HG02852 (cell line): ENCODE measurements around the gene PGM2.
"Not testable (repeated sequence)": the region's sequence is repeated elsewhere in the genome, so short reads cannot be mapped to it uniquely, and the experiment has no call there.

ENCODE experiments used
- ATAC-seq: cut with Tn5 transposase; IDR thresholded peaks from one replicate; pipeline ENCODE4 v1.9.1; 2021; ENCODE audit warnings: mild to moderate bottlenecking, moderate library complexity; ENCODE audit not compliant: unreplicated experiment

PGM2 gene

GRCh38 chr4:37826295-37827029 lies at the start of gene PGM2:
Gene PGM2, plus strand, starts transcription at chr4:37826686. Its CDS starts 47 bp downstream, at chr4:37826733.
- peak; percentile 96 for ATAC-seq

- no peak for ATAC-seq
Observed at GRCh38 chr4:37779896-37780295, 46.6 kb upstream of the PGM2 start.

GRCh38 chr4:37780444-37781130 lies 45.9 kb upstream of the PGM2 start:
- no peak for ATAC-seq

- no peak for ATAC-seq
Observed at GRCh38 chr4:37781131-37781455, 45.4 kb upstream of the PGM2 start.

- not testable (repeated sequence) for ATAC-seq
Observed at GRCh38 chr4:37786267-37786666, 40.2 kb upstream of the PGM2 start.

- ATAC-seq = not testable (repeated sequence)
Observed at GRCh38 chr4:37787883-37788460, 38.5 kb upstream of the PGM2 start.

- ATAC-seq = no peak
Observed at GRCh38 chr4:37788819-37789218, 37.7 kb upstream of the PGM2 start.

GRCh38 chr4:37792241-37792640 lies 34.2 kb upstream of the PGM2 start:
- ATAC-seq = no peak

GRCh38 chr4:37793562-37793961 lies 32.9 kb upstream of the PGM2 start:
- no peak for ATAC-seq

GRCh38 chr4:37794056-37794455 lies 32.4 kb upstream of the PGM2 start:
- no peak for ATAC-seq

- no peak for ATAC-seq
Observed at GRCh38 chr4:37795581-37796195, 30.8 kb upstream of the PGM2 start.

- ATAC-seq = no peak
Observed at GRCh38 chr4:37797374-37797773, 29.1 kb upstream of the PGM2 start.

- no peak for ATAC-seq
Observed at GRCh38 chr4:37797923-37798322, 28.6 kb upstream of the PGM2 start.

- ATAC-seq = no peak
Observed at GRCh38 chr4:37798616-37799015, 27.9 kb upstream of the PGM2 start.

- ATAC-seq = no peak
Observed at GRCh38 chr4:37799941-37800554, 26.4 kb upstream of the PGM2 start.

GRCh38 chr4:37802068-37802666 lies 24.3 kb upstream of the PGM2 start:
- ATAC-seq = no peak

GRCh38 chr4:37803348-37803973 lies 23.0 kb upstream of the PGM2 start:
- ATAC-seq = no peak

- no peak for ATAC-seq
Observed at GRCh38 chr4:37805091-37805490, 21.4 kb upstream of the PGM2 start.

- no peak for ATAC-seq
Observed at GRCh38 chr4:37812713-37813112, 13.8 kb upstream of the PGM2 start.

GRCh38 chr4:37815591-37815990 lies 10.9 kb upstream of the PGM2 start:
- no peak for ATAC-seq

- no peak for ATAC-seq
Observed at GRCh38 chr4:37816006-37816405, 10.5 kb upstream of the PGM2 start.
